COLO829 (cell line): ENCODE results near the gene SLC13A3.
A peak's percentile ranks its signal among the peaks of the same experiment; 100 is the strongest.

Experiments
- DNase-seq: peaks from one replicate; pipeline ENCODE4 v3.0.0; 2012; ENCODE audit warnings: low spot score

Gene SLC13A3

GRCh38 chr20:46651091-46651962, at the start of gene SLC13A3:
SLC13A3 (minus strand) TSS chr20:46651459; CDS start chr20:46651421, 38 bp downstream.
- no peak for DNase-seq

- DNase-seq, result peak; percentile 56
Observed at GRCh38 chr20:46701057-46701456, 49.8 kb upstream of the SLC13A3 start.

GRCh38 chr20:46700481-46700880, 49.2 kb upstream of the SLC13A3 start:
- no peak for DNase-seq

- no peak for DNase-seq
Observed at GRCh38 chr20:46699651-46700359, 48.5 kb upstream of the SLC13A3 start.

- no peak for DNase-seq
Observed at GRCh38 chr20:46698788-46699187, 47.5 kb upstream of the SLC13A3 start.

GRCh38 chr20:46696791-46697279, 45.6 kb upstream of the SLC13A3 start:
- no peak for DNase-seq

- peak; percentile 99 for DNase-seq
Observed at GRCh38 chr20:46695892-46696291, 44.6 kb upstream of the SLC13A3 start.

GRCh38 chr20:46694484-46694883, 43.2 kb upstream of the SLC13A3 start:
- peak; percentile 58 for DNase-seq

- no peak for DNase-seq
Observed at GRCh38 chr20:46691196-46691595, 39.9 kb upstream of the SLC13A3 start.

- DNase-seq, result no peak
Observed at GRCh38 chr20:46690219-46691106, 39.2 kb upstream of the SLC13A3 start.

- DNase-seq, result no peak
Observed at GRCh38 chr20:46689754-46690085, 38.5 kb upstream of the SLC13A3 start.

- peak; percentile 100 for DNase-seq
Observed at GRCh38 chr20:46689082-46689753, 38.0 kb upstream of the SLC13A3 start, which contains the start of gene TP53RK. TP53RK (minus strand) TSS chr20:46689444; CDS start chr20:46689414, 30 bp downstream.

GRCh38 chr20:46688151-46689081, 37.2 kb upstream of the SLC13A3 start:
- DNase-seq, result peak; percentile 48

GRCh38 chr20:46683939-46684750, 32.9 kb upstream of the SLC13A3 start:
- DNase-seq, result peak; percentile 85

GRCh38 chr20:46683668-46683938, 32.3 kb upstream of the SLC13A3 start:
- no peak for DNase-seq

- DNase-seq, result no peak
Observed at GRCh38 chr20:46683011-46683667, 31.9 kb upstream of the SLC13A3 start.

- peak; percentile 64 for DNase-seq
Observed at GRCh38 chr20:46682063-46682821, 31.0 kb upstream of the SLC13A3 start.
